CD4-positive, alpha-beta T cell treated with Interleukin-17A for 4 hours (primary cell): ENCODE data around the gene NFE2L1.
"Not testable (repeated sequence)": the region's sequence is repeated elsewhere in the genome, so short reads cannot be mapped to it uniquely, and the experiment has no call there.

Experiments
- DNase-seq: peaks from one replicate; pipeline ENCODE4 v3.0.0-alpha.2; 2020; ENCODE audit warnings: mixed read lengths

Gene NFE2L1

GRCh38 chr17:48051283-48051682 lies 3.1 kb downstream of the NFE2L1 start:
- DNase-seq: no peak

DNA sequence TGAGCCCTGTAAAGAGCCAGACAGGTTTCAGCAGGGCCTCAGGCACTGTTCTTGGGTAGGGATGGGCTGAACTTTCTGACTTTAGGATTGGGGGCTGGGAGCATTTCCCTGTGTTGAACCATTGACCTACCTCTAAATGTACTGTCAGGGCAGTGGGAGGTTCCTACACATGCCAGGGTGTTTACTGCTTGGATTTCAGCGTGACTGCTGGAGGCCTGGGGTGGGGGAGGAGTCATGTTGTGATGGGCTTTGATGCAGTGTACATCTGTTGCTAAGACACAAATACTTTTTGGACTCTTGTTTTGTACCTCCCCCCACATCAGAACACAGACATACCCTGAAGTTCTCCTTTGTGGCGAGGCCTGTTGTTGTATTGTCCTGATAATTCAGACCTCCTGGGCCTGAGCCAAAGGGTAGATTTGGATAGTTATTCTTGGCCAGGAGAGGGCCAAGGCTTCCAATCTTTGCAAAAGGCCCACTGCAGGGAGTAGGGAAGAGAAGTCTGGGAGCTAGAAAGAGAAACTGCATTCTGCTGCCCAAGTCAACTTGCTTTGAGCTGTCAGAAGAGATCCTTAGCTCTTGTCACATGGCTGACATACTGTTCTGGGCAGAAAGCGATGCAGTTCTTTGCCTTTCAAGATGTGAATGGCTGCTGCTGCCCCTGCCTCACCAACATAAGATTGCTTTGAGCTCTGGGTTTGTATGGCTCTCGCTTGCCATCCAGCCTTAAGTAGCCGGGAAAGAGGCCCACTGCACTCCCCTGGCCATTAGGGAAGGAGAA lies 3.7 kb downstream of the NFE2L1 start:
- DNase-seq: no peak

DNA sequence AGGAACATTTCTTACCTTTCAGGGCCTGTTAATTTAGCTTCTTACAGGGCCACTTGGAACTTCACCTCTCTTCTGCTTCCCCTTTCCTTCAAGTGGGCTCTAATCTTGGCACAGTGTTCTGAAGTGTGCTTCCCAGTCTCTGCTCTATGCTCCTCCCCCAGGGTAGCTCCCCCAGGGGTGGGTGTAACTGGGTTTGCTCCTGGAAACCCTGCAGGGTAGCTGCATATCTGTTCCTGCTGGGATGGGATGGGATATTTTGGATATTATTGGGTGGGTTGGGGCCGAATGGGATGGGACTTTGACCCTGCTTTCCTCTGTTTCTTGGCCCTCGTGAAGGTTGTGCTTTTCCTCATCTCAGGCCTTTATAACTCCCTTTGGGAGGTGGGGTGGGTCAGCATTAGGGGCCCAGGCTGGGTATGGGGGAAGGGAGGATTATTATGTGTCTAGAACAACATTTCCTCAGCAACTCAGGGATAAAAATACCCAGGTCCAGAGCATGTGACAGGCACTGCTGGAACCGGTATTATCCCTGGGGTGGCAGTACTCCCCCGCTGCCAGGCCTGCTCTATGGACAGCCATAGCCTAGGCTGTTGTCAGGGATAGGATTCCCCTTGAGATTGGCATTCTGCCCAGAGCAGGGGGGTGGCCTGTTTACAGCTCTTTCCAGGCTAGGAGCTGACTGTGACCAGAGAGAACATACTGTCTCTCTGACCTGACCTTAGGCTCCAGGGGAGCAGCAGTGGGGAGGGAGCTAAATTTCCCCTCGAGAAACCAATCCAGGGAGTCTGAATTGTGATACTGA lies 5.0 kb downstream of the NFE2L1 start:
- no peak for DNase-seq

DNA sequence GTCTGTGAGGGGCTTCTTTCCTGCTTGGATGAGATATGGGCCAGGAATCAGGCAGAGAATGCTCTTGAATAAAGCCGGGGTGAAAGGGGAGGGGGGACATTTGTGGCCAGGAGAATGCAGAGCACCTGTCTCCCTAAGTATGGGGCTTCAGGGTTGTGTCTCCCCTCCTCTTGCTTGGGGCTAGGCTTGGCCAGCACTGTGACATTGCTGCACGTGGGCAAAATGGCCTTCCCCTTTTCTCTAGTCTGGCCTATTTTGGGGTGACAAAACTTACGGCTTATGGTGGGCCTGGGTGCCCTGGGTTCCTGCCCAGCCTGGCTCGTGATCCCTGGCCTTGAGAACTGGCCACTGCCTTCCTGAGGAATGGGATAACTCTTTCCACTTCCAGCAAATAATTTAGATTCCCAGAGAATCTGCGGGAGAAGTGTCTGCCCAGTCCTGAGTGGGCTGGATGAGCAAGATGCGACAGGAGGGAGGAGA lies 5.6 kb downstream of the NFE2L1 start:
- no peak for DNase-seq

GRCh38 chr17:48054238-48055185 lies 6.4 kb downstream of the NFE2L1 start:
- DNase-seq: no peak

DNA sequence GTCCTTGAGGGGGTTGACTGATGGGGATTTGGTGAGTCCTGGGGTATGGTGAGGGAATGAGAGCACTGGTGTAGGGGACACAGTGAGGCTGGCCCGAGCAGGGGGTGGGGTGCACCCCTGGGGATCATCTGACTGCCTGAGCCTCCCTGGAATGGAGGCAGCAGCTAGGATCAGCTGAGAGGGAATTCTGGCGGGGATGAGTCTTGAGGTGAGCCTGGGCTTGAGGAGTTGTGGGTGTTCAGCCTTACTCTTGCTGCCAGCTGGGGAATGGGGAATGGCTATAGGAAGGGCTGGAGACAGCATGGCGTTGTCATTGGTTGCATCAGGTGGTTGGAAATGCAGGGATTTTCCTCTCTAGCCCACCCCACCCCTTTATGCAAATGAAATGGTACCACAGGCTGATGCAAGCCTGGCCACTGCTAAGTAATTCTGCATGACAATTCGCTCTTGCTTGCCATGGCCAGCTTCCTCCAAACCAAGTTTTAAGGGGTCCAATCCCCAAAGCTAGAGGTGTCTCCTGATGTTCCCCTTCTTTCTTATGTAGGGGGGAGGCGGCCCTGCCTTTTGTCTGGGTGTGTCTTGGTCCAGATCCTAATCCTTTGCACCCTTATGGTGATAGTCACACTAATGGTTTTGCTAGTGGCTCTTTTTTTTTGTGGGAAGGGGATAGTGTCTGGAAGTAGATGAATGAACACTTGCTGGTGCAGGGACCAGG lies 7.5 kb downstream of the NFE2L1 start:
- DNase-seq: no peak

DNA sequence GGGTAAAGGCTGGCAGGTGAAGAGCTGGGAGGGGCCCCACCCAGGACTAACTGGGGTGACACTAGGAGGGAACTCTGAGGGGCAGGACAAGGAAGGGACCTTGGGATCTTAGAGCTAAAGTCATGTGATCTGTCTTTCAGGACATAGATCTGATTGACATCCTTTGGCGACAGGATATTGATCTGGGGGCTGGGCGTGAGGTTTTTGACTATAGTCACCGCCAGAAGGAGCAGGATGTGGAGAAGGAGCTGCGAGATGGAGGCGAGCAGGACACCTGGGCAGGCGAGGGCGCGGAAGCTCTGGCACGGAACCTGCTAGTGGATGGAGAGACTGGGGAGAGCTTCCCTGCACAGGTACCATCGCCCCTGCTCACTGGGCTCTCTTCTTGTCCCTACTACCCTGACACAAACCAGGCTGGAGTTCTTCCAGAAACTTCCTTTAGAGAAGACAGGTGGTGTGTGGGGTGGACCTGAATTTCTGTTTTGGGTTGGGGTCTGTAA lies 8.1 kb downstream of the NFE2L1 start:
- no peak for DNase-seq

DNA sequence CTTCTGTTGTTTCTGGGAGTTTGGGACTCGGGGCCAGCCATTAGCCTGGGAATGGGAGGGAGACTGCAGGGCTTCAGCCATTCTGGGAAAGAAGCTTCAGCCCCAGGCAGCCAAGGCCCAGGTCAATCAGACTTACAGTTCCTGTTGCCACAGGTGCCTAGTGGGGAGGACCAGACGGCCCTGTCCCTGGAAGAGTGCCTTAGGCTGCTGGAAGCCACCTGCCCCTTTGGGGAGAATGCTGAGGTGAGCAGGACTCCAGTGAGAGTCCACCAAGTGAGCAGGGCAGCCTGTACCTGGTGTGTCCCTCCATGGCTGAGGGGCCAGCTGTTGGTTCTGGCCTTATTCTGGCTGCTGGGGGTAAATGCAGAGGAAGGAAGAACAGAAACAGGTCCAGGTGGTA lies 8.7 kb downstream of the NFE2L1 start:
- DNase-seq: no peak

DNA sequence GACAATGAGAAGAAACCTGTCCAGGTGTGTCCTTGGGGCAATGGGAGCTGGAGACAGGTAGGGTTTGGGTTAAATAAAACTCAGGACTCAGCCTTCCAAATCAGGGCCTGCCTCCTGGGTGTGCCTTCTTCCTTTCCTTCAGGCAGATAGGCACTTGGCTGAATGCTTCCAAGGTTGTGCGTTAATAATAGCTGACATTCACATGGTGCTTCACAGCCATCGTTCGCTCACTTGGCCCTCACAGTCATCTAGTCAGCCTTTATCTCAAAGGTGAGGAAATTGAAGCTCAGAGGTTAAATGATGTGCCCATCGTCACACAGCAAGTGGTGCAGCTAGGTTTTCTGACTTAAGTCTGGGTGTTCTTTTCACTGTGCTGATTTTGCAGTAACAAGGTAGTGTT lies 9.5 kb downstream of the NFE2L1 start:
- no peak for DNase-seq

- no peak for DNase-seq
Measured at GRCh38 chr17:48058393-48059124, 10.4 kb downstream of the NFE2L1 start.

DNA sequence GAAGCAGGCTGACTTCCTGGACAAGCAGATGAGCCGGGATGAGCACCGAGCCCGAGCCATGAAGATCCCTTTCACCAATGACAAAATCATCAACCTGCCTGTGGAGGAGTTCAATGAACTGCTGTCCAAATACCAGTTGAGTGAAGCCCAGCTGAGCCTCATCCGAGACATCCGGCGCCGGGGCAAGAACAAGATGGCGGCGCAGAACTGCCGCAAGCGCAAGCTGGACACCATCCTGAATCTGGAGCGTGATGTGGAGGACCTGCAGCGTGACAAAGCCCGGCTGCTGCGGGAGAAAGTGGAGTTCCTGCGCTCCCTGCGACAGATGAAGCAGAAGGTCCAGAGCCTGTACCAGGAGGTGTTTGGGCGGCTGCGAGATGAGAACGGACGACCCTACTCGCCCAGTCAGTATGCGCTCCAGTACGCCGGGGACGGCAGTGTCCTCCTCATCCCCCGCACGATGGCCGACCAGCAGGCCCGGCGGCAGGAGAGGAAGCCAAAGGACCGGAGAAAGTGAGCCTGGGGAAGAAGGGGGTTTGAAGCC lies 11.0 kb downstream of the NFE2L1 start:
- DNase-seq: no peak

GRCh38 chr17:48060249-48060648 lies 12.1 kb downstream of the NFE2L1 start:
- DNase-seq: no peak

DNA sequence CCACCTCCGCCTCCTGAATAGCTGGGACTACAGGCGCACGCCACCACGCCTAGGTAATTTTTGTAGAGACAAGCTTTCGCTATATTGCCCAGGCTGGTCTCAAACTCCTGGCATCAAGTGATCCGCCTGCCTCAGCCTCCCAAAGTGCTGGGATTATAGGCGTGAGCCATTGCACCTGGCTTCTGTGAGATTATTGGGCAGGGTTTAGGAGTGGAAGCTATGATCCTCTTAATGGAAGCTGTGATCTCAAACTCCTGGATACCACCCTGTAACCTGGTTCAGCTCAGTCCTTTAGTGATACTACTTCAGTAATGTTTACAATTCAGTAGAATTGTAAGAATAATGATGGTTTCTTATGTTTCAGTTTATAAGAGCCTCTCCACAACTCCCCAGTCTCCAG lies 14.1 kb downstream of the NFE2L1 start:
- DNase-seq: no peak

- no peak for DNase-seq
Measured at GRCh38 chr17:48064638-48065037, 16.5 kb downstream of the NFE2L1 start.

DNA sequence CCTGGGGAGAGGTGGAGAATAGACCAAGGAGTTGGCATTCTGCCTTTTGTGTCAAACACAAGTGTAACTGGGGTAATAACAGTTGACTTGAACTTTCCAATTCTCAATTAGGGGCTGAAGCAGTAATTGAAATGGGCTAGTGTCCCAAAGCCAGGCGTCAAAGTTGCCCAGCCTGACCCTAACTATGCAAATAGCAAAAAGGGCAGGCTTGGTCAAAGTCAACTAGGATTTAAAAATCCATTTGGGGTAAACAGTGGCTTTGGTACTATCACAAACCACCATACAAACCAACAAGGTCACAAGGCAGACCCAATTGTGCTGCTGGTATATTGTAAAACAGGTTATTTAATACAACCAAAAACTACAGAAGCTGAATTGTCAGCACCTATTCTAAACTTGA lies 18.0 kb downstream of the NFE2L1 start:
- no peak for DNase-seq

DNA sequence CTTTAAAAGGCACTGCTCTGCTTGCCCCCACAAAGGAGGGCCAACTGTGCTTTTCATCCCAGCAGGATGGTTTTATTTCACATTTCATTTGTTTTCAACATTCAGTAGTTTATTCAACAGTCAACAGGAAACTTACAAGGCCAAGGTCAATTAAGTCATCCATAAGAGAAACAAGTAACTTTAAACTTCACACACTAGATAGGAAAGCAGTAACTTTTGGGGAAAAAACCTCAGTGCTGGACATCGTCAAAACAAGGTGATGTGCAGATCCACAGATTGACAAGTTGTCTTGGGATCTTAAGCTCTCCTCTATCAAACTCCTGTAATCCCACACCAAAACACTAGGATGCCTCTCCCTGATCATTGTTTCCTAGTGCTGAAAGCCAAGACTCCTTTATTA lies 18.5 kb downstream of the NFE2L1 start:
- no peak for DNase-seq

- DNase-seq: no peak
Measured at GRCh38 chr17:48067245-48067644, 19.1 kb downstream of the NFE2L1 start.

DNA sequence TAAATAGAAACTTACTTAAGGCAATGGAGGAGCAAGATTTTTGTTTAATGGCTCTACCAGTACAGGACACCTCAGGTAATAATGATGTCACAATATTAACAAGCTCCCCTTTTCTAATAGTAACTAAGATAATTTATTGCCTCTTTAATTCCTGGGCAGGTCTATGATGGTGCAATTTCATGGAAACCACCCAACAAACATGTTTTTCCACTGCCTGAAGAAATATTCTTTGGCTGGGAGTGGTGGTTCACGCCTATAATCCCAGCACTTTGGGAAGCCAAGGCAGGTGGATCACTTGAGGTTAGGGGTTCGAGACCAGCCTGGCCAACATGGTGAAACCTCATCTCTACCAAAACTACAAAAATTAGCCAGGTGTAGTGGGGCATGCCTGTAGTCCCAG lies 19.6 kb downstream of the NFE2L1 start:
- not testable (repeated sequence) for DNase-seq

DNA sequence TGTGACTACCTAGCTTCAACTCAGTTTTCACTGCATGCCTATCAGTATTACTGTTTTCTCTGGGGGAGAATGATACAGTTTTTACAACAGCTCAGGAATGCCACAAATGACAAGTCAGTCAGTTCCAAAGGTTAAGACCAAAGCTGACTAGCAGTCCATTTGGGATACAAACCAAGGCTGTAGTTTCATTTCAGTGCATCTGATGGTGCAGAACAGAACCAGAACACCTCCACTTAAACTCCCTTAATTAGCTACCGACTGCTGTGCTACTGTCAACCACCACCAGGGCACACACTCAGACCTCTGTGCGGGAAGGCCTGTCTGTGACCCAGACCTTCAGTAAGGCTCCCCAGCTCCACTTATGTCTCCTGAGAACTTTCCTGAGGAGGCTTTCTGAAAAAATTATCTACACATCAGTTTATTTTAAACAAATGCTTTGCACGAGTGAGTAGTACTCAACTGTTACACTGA lies 20.4 kb downstream of the NFE2L1 start:
- no peak for DNase-seq

- no peak for DNase-seq
Measured at GRCh38 chr17:48070195-48070594, 22.0 kb downstream of the NFE2L1 start.

DNA sequence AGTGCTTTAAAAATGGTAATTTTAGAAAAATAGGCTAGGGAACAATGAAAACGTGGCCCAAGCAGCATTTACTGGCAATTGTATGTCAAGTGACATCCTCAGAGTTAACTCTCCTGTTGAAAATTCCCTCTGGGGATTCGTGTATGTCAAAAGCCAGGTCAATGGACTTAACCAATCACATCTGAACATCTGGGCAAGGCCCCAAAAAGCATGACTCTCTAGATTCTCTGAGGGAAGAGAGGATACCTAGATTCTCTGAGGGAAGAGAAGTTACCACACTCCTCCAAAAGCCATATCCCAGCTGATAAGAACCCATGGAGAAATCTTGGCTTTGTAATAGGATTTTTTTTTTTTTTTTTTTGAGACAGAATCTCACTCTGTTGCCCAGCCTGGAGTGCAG lies 23.5 kb downstream of the NFE2L1 start:
- no peak for DNase-seq
